T47D (cell line): ENCODE measurements around the gene CADM2.

Source experiments
- DNase-seq, 2 experiments: peaks; one replicate each; pipeline versions ENCODE4 v3.0.0 to v3.0.0-alpha.2; 2011 to 2012; ENCODE audit warnings: low read depth in 1 of 2, low spot score in 1 of 2
- JUND ChIP-seq: IDR thresholded peaks from 2 replicates; pipeline ENCODE4 v1.6.1; 2012; ENCODE audit warnings: low read depth
- in situ Hi-C: cut with HindIII; loops from 2 replicates; pipeline ENCODE4 v1.10.0; 2016; ENCODE audit warnings: low sequenced_read_pairs, low pct_unique_long_range_greater_than_20kb

CADM2 gene

GRCh38 chr3:85189731-85190130 is 230.9 kb downstream of the CADM2 start:
- no peak for TF ChIP-seq JUND
- DNase-seq, result no peak
- in situ Hi-C loops, result no loop called here

GRCh38 chr3:85193565-85193964 is 234.8 kb downstream of the CADM2 start:
- in situ Hi-C loops, result no loop called here
- TF ChIP-seq JUND, result no peak
- DNase-seq, result peak in 1 of 2 experiments; percentile 13

DNA sequence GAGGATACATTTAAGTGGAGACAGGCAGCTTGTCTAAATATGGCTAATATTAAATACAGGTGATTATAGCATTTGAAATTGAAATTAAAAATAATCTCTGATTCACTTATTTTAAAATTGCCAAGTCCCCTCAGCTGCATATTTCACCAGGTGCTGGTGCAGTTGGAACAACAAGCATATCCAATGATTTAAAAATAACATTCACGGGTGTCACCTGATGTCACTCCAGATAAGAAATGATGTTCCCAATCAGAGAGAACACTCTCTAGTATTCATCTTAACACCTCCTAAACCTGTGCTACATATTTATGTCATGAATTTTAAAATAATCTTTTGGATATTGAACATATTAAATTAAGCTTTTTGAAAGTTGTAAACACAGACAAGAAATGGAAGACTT is 249.9 kb downstream of the CADM2 start:
- no peak for TF ChIP-seq JUND
- in situ Hi-C loops, result no loop called here
- no peak for DNase-seq

GRCh38 chr3:85210540-85210939 is 251.8 kb downstream of the CADM2 start:
- no peak for TF ChIP-seq JUND
- in situ Hi-C loops, result no loop called here
- DNase-seq, result no peak

DNA sequence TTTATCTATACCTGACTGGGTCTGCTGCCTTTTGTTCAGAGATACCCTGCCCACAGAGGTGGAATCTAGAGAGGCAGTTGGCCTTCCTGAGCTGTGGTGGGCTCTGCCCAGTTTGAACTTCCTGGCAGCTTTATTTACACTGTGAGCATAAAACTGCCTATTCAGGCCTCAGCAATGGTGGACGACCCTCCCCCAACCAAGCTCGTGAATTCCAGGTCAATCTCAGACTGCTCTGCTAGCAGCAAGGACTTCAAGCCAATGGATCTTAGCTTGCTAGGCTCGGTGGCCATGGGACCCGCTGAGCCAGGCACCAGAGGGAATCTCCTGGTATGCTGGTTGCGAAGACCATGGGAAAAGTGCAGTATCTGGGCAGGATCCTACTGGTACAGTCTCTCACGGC is 270.2 kb downstream of the CADM2 start:
- no peak for DNase-seq
- in situ Hi-C loops, result no loop called here

DNA sequence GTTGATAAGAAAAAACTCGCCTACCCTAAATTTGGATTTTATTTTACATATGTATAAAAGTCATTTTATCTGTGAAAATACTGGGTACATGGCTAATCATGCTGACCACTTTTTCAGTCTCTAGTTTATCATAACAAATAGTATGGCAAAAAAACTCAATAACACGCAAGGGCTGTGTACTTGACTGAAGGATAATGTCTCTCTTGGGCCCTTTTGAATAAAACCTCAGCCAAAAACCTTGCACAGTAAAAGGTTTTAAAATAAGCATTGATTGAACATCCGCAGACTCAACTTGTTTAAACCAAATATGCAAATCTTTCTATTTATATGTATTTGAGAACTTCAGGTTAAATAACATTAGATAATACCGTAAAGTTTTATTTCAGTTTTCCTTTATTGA is 285.3 kb downstream of the CADM2 start:
- no peak for TF ChIP-seq JUND
- in situ Hi-C loops, result no loop called here
- DNase-seq, result no peak

More for the DNA sequence above, 270.2 kb downstream of the CADM2 start:
- no peak for TF ChIP-seq JUND

GRCh38 chr3:85244519-85244918 is 285.7 kb downstream of the CADM2 start:
- no peak for TF ChIP-seq JUND
- in situ Hi-C loops, result no loop called here

GRCh38 chr3:85251766-85252165 is 293.0 kb downstream of the CADM2 start:
- in situ Hi-C loops, result no loop called here
- no peak for DNase-seq
- TF ChIP-seq JUND, result no peak

More at GRCh38 chr3:85244519-85244918, 285.7 kb downstream of the CADM2 start:
- DNase-seq, result no peak

DNA sequence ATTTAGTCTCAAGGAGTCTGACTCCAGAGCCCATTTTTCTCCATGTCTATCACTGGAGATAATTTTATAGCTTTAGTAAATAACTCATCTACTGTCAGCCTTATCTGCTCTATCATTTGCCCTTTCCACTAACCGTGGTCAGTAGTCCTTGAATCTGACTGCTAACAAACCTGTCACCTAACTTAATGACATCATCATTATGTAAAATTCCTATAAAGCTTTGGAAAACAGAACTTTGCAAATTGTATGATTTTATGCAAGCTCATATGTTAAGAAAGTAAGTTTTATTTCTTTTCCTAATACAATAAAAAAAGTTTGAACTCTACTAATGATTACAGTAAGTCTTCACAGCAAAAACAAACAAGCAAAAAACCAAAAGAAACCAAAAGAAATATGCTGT is 293.9 kb downstream of the CADM2 start:
- in situ Hi-C loops, result no loop called here
- no peak for DNase-seq
- no peak for TF ChIP-seq JUND

DNA sequence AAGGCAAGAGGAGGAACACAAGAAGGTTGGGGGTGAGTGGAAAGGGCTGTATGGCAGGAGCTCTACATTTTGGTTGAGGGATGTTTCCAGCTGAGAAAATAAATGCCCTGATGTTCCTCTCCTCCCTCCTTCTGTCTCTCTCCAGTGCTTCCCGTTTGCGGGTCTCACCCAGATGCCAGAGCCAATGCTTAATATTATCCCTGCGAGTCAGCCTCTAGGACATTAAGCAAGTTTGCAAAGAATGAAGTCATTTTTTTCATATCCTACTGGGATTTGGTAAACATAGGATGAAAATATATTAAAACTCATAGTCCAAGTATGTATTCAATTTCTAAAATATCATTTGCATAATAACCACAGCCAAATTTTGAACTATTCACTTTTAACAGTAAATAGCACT is 295.9 kb downstream of the CADM2 start:
- TF ChIP-seq JUND, result no peak
- DNase-seq, result no peak
- in situ Hi-C loops, result no loop called here

- TF ChIP-seq JUND, result no peak
- no peak for DNase-seq
- in situ Hi-C loops, result no loop called here
Measured at GRCh38 chr3:85255949-85256348, 297.2 kb downstream of the CADM2 start.

- in situ Hi-C loops, result no loop called here
- no peak for DNase-seq
Measured at GRCh38 chr3:85258326-85258725, 299.5 kb downstream of the CADM2 start.

GRCh38 chr3:85258819-85259218 is 300.0 kb downstream of the CADM2 start:
- no peak for DNase-seq
- no peak for TF ChIP-seq JUND
- in situ Hi-C loops, result no loop called here

More at GRCh38 chr3:85258326-85258725, 299.5 kb downstream of the CADM2 start:
- TF ChIP-seq JUND, result no peak

DNA sequence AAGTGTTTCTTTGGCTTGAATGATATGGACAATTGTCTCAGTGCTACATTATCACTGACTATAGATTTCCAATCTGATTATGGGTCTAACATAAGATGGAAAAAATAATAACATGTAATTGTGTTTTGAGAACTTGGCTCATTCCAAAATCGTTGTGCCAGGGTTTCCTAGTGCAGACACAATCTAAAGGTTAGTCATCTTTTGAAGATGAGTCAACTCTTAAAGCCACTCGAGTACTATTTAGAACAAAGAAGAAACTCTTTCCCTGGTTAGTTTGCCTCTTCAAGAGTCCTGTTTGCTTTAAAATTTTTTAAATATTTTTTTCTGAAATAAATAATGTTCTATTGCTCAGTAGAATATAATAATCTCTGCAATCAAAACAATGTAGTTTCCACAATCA is 301.0 kb downstream of the CADM2 start:
- in situ Hi-C loops, result no loop called here
- DNase-seq, result no peak
- no peak for TF ChIP-seq JUND
